HepG2 (cell line): Measurements from ENCODE around the gene ABHD12. TPM values are rescaled to one million over a fixed set of nuclear protein-coding genes. Genes with fewer than 3 reads are reported as not detected.
A peak's percentile ranks its signal among the peaks of the same experiment; 100 is the strongest.

Experiments
- AGO1 ChIP-seq: fragments of 200-400 bp; formaldehyde crosslinking; IDR thresholded peaks from 2 replicates; pipeline ENCODE4 v1.6.1; 2017; ENCODE audit warnings: mild to moderate bottlenecking, low read depth, low read length, moderate library complexity; ENCODE audit not compliant: poor library complexity, severe bottlenecking
- AHDC1 ChIP-seq: sonication (generic); formaldehyde crosslinking; IDR thresholded peaks from 2 replicates; pipeline ENCODE4 v1.5.1; 2020; ENCODE audit warnings: mild to moderate bottlenecking, missing genetic modification reagents, borderline replicate concordance
- DPF2 ChIP-seq: sonication (generic); formaldehyde crosslinking; IDR thresholded peaks from 2 replicates; pipeline ENCODE4 v1.4.0; 2020; ENCODE audit warnings: mild to moderate bottlenecking, low read depth, missing genetic modification reagents, borderline replicate concordance
- E2F5 ChIP-seq: sonication (generic); formaldehyde crosslinking; conservative IDR thresholded peaks from 2 replicates; pipeline ENCODE4 v1.4.0; 2020; ENCODE audit warnings: missing genetic modification reagents
- GATA4 ChIP-seq: sonication (generic); IDR thresholded peaks from 2 replicates; pipeline ENCODE4 v1.6.1; 2016; ENCODE audit warnings: antibody characterized with exemption, low read depth, borderline replicate concordance
- HOXA5 ChIP-seq: sonication (generic); formaldehyde crosslinking; IDR thresholded peaks from 2 replicates; pipeline ENCODE4 v1.4.0; 2020; ENCODE audit warnings: missing genetic modification reagents
- ISL2 ChIP-seq: sonication (generic); formaldehyde crosslinking; IDR thresholded peaks from 2 replicates; pipeline ENCODE4 v1.5.0; 2020; ENCODE audit warnings: missing genetic modification reagents
- JUNB ChIP-seq: sonication (generic); formaldehyde crosslinking; IDR thresholded peaks from 2 replicates; pipeline ENCODE4 v1.8.0; 2022; ENCODE audit warnings: missing genetic modification reagents, mild to moderate bottlenecking, borderline replicate concordance
- KDM5A ChIP-seq: fragments of 200-600 bp; sonication (generic); IDR thresholded peaks from 2 replicates; pipeline ENCODE4 v1.7.0; 2018; ENCODE audit warnings: antibody characterized with exemption, mild to moderate bottlenecking, low read length, borderline replicate concordance
- MAF1 ChIP-seq: sonication (generic); formaldehyde crosslinking; IDR thresholded peaks from 2 replicates; pipeline ENCODE4 v1.5.0; 2020; ENCODE audit warnings: missing genetic modification reagents, borderline replicate concordance
- PHF20 ChIP-seq: sonication (generic); formaldehyde crosslinking; IDR thresholded peaks from 2 replicates; pipeline ENCODE4 v1.5.0; 2020; ENCODE audit warnings: mild to moderate bottlenecking, missing genetic modification reagents
- PRMT3 ChIP-seq: sonication (generic); formaldehyde crosslinking; IDR thresholded peaks from 2 replicates; pipeline ENCODE4 v1.8.1; 2022; ENCODE audit warnings: low read depth, mild to moderate bottlenecking, moderate library complexity, missing genetic modification reagents, borderline replicate concordance
- RXRB ChIP-seq: IDR thresholded peaks from 2 replicates; pipeline ENCODE4 v1.6.1; 2016; ENCODE audit warnings: borderline replicate concordance, missing genetic modification reagents, missing compliant biosample characterization
- TMF1 ChIP-seq: sonication (generic); formaldehyde crosslinking; IDR thresholded peaks from 2 replicates; pipeline ENCODE4 v1.8.1; 2022; ENCODE audit warnings: low read depth, missing genetic modification reagents
- ZBTB10 ChIP-seq: sonication (generic); formaldehyde crosslinking; IDR thresholded peaks from 2 replicates; pipeline ENCODE4 v1.4.0; 2020; ENCODE audit warnings: missing genetic modification reagents, borderline replicate concordance
- ZMYM4 ChIP-seq: sonication (generic); formaldehyde crosslinking; IDR thresholded peaks from 2 replicates; pipeline ENCODE4 v1.8.1; 2023; ENCODE audit warnings: mild to moderate bottlenecking, missing genetic modification reagents
- ZNF530 ChIP-seq: sonication (generic); formaldehyde crosslinking; IDR thresholded peaks from 2 replicates; pipeline ENCODE4 v1.5.0; 2020; ENCODE audit warnings: low read depth, mild to moderate bottlenecking, missing genetic modification reagents
- ZNF546 ChIP-seq: sonication (generic); formaldehyde crosslinking; conservative IDR thresholded peaks from 2 replicates; pipeline ENCODE4 v1.8.1; 2023; ENCODE audit warnings: mild to moderate bottlenecking, missing genetic modification reagents
- ZNF678 ChIP-seq: sonication (generic); formaldehyde crosslinking; IDR thresholded peaks from 2 replicates; pipeline ENCODE4 v1.4.0; 2020; ENCODE audit warnings: mild to moderate bottlenecking, missing genetic modification reagents
- ZNF841 ChIP-seq: sonication (generic); formaldehyde crosslinking; IDR thresholded peaks from 2 replicates; pipeline ENCODE4 v1.8.1; 2023; ENCODE audit warnings: missing genetic modification reagents, borderline replicate concordance
- polyA plus RNA-seq, 8 experiments: library from polyadenylated mRNA; depleted of rRNA in 3 of 8; stranded (reverse) in 7 of 8; unstranded in 1 of 8; fragments of >200 nt; fragmentation: Illumina TruSeq in 4 of 8; extraction: Trizol in 4 of 8; gene quantifications; 2 replicates each; pipeline versions ENCODE4 v1.2.1 to v1.2.3, GENCODE V29; 2011 to 2016; ENCODE audit warnings: low read depth in 4 of 8, missing spikeins in 1 of 8, mixed read lengths in 1 of 8; ENCODE audit not compliant: insufficient read depth in 1 of 8
- total RNA-seq, 5 experiments: library from RNA; depleted of rRNA; stranded (reverse); fragments of >200 nt; fragmentation: Illumina TruSeq; extraction: Trizol; gene quantifications; 2 replicates each; pipeline ENCODE4 v1.2.3, GENCODE V29; 2016; ENCODE audit warnings: low read depth in 1 of 5

Gene ABHD12
- total and polyA plus RNA-seq, 2 of the 13 experiments (the other 11 are each of a cell fraction or from before 2014, with no cell fraction given), result 23.5 to 72.1 TPM

GRCh38 chr20:25389858-25390537 is 637 bp downstream of the ABHD12 start (continued):
- TF ChIP-seq ZNF546, result peak; percentile 79
- TF ChIP-seq E2F5 (CRISPR knock-in tag), result no peak
- TF ChIP-seq JUNB (CRISPR knock-in tag), result 0 out of 2 replicates have a peak, but pooled peaks have one; percentile 56
- TF ChIP-seq RXRB (CRISPR knock-in tag), result peak; percentile 24; the same call in 1 of the 2 replicates
- no peak for TF ChIP-seq AHDC1 (CRISPR knock-in tag)
- TF ChIP-seq MAF1 (CRISPR knock-in tag), result peak; percentile 80; the same call in 1 of the 2 replicates
- TF ChIP-seq ZNF530 (CRISPR knock-in tag), result no peak
- no peak for TF ChIP-seq DPF2
- TF ChIP-seq ZMYM4 (CRISPR knock-in tag), result peak; percentile 81
- TF ChIP-seq ZNF678 (CRISPR knock-in tag), result no peak; the same call in 1 of the 2 replicates
- peak; percentile 81 for TF ChIP-seq AGO1
- no peak; the same call in 1 of the 2 replicates for TF ChIP-seq TMF1 (CRISPR knock-in tag)
- TF ChIP-seq ISL2 (CRISPR knock-in tag), result peak; percentile 57; the same call in 1 of the 2 replicates
- no peak for TF ChIP-seq PHF20 (CRISPR knock-in tag)
- TF ChIP-seq KDM5A, result peak; percentile 73
- TF ChIP-seq PRMT3 (CRISPR knock-in tag), result no peak
- peak; percentile 61; the same call in 1 of the 2 replicates for TF ChIP-seq HOXA5
- TF ChIP-seq GATA4, result no peak
- TF ChIP-seq ZNF841 (CRISPR knock-in tag), result 0 out of 2 replicates have a peak, but pooled peaks have one; percentile 54
- TF ChIP-seq ZBTB10, result no peak
